Endodermal cell (in vitro differentiated cells): Measurements from ENCODE around the gene STXBP6. TPM values are rescaled to one million over a fixed set of nuclear protein-coding genes. Genes with fewer than 3 reads are reported as not detected.

Experiments used
- DNase-seq: peaks from one replicate; pipeline ENCODE4 v3.0.0-alpha.2; 2017
- H3K27ac ChIP-seq: 2 replicates; pipeline ENCODE4 v1.5.1; 2013; ENCODE audit warnings: mild to moderate bottlenecking, low read depth, low read length, moderate library complexity
- H3K27me3 ChIP-seq: 2 replicates; pipeline ENCODE4 v1.6.1; 2013; ENCODE audit warnings: mild to moderate bottlenecking, low read length, moderate library complexity; ENCODE audit not compliant: insufficient read depth, control insufficient read depth, poor library complexity, severe bottlenecking
- H3K36me3 ChIP-seq: 2 replicates; pipeline ENCODE4 v1.7.0; 2013; ENCODE audit warnings: mild to moderate bottlenecking, low read length, moderate library complexity; ENCODE audit not compliant: control insufficient read depth, insufficient read depth
- H3K4me1 ChIP-seq: one replicate; pipeline ENCODE4 v1.7.0; 2013; ENCODE audit warnings: low read length; ENCODE audit not compliant: control insufficient read depth, insufficient read depth
- H3K4me3 ChIP-seq: 2 replicates; pipeline ENCODE4 v1.5.1; 2013; ENCODE audit warnings: mild to moderate bottlenecking, low read length, moderate library complexity
- H3K9ac ChIP-seq: 2 replicates; pipeline ENCODE4 v1.6.1; 2013; ENCODE audit warnings: mild to moderate bottlenecking, low read length, moderate library complexity; ENCODE audit not compliant: poor library complexity, severe bottlenecking; ENCODE audit errors: extremely low read depth
- H3K9me3 ChIP-seq: 2 replicates; pipeline ENCODE4 v1.6.1; 2013; ENCODE audit warnings: mild to moderate bottlenecking, low read length, moderate library complexity; ENCODE audit not compliant: control insufficient read depth
- H3K27ac Mint-ChIP-seq: 2 replicates; pipeline ENCODE4 v1.8.0; 2020; ENCODE audit warnings: mixed read lengths
- H3K27me3 Mint-ChIP-seq: 2 replicates; pipeline ENCODE4 v1.8.0; 2021; ENCODE audit warnings: mild to moderate bottlenecking, mixed read lengths; ENCODE audit not compliant: insufficient read depth
- H3K36me3 Mint-ChIP-seq: 2 replicates; pipeline ENCODE4 v1.8.0; 2020; ENCODE audit warnings: low read depth, mixed read lengths
- H3K4me1 Mint-ChIP-seq: 2 replicates; pipeline ENCODE4 v1.8.0; 2020; ENCODE audit warnings: mixed read lengths
- H3K4me3 Mint-ChIP-seq: 2 replicates; pipeline ENCODE4 v1.8.0; 2020; ENCODE audit warnings: mild to moderate bottlenecking, moderate library complexity, mixed read lengths
- H3K9me3 Mint-ChIP-seq: 2 replicates; pipeline ENCODE4 v1.8.0; 2020; ENCODE audit warnings: mild to moderate bottlenecking, mixed read lengths
- WGBS, 2 experiments: methylation state at CpG; one replicate each; pipeline versions ENCODE4 v1.1.5 to v1.1.7; 2013; ENCODE audit warnings: missing lambda C conversion rate in 2 of 2, mixed read lengths in 1 of 2; ENCODE audit not compliant: insufficient coverage in 1 of 2, insufficient read length in 1 of 2; 5-methylcytosine and 5-hydroxymethylcytosine counted together
- total RNA-seq, 2 donors: library from RNA; stranded (reverse); fragmentation: NEBNext Ultra II Directional in 1 of 2; extraction: Animal tissue kit (Norgen Biotek cat#: 25700) in 1 of 2; gene quantifications; 2 replicates in 1 of 2; 3 replicates in 1 of 2; pipeline ENCODE4 v1.2.1, GENCODE V29; 2021
- TF ChIP-seq, protein P1 (sequence below): fragments of 200-600 bp; sonication (generic); conservative IDR thresholded peaks from 2 replicates; pipeline ENCODE4 v1.5.0; 2021; ENCODE audit warnings: antibody characterized with exemption, mild to moderate bottlenecking

STXBP6 gene
- total RNA-seq, 2 donors from 2014 or later, result 0.64 to 1.5 TPM

DNA sequence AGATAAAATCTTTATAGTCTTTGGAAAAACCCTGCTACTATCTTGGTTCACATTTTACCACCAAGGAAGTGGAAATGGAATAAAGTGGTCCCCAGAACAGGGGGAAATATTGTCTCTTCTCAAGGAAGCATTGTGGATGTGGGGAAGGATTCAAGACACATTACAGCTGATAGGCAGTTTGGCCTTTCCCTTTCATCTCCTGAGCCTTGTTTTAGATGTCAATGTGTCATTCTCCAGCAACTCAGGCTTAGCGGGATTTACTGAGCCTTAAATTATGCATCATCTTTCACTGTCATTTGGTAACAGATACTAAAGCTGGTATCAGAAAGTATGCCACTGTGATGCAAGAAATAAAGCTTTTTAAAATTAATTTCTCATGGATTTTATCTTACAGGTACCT, 136.2 kb downstream of the STXBP6 start:
- H3K36me3 ChIP-seq, result no peaks in the 10 kb centered on the region
- H3K27me3 ChIP-seq, result peaks cover 4% of the 10 kb centered on the region
- H3K9ac ChIP-seq, result no peak overlapping the region
- no peaks in the 10 kb centered on the region for H3K9me3 Mint-ChIP-seq
- H3K4me3 ChIP-seq, result no peak overlapping the region
- no peak overlapping the region for H3K27ac ChIP-seq
- TF ChIP-seq, protein P1, sequence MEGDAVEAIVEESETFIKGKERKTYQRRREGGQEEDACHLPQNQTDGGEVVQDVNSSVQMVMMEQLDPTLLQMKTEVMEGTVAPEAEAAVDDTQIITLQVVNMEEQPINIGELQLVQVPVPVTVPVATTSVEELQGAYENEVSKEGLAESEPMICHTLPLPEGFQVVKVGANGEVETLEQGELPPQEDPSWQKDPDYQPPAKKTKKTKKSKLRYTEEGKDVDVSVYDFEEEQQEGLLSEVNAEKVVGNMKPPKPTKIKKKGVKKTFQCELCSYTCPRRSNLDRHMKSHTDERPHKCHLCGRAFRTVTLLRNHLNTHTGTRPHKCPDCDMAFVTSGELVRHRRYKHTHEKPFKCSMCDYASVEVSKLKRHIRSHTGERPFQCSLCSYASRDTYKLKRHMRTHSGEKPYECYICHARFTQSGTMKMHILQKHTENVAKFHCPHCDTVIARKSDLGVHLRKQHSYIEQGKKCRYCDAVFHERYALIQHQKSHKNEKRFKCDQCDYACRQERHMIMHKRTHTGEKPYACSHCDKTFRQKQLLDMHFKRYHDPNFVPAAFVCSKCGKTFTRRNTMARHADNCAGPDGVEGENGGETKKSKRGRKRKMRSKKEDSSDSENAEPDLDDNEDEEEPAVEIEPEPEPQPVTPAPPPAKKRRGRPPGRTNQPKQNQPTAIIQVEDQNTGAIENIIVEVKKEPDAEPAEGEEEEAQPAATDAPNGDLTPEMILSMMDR, result no peak
- no peak overlapping the region for H3K27ac Mint-ChIP-seq
- peaks cover under 1% of the 10 kb centered on the region for H3K27me3 Mint-ChIP-seq
- H3K4me1 ChIP-seq, result no peaks in the 10 kb centered on the region
- no peaks in the 10 kb centered on the region for H3K9me3 ChIP-seq
- H3K4me1 Mint-ChIP-seq, result peaks cover 19% of the 10 kb centered on the region
- H3K36me3 Mint-ChIP-seq, result no peaks in the 10 kb centered on the region
- no peak for DNase-seq
- 71 to 79% methylated on average over 1 of the region's 1 CpG for WGBS, 2 experiments
- no peak overlapping the region for H3K4me3 Mint-ChIP-seq

DNA sequence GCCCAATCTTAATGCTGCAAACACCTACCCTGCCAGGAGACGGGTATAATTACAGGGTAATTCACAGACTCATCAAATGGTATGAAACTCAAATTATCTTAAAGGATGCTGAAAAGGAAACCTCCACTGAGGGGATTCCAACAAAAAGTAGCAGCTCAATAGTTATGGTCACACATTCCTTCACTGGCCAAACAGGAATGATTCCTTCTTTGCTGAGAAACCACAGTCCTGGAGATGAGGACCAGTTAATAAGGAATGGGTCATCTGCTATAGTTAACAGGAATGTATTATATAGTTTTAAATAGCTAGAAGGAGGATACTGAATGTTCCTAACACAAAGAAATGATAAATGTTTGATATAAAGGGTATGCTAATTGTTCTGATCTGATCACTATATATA, 136.9 kb downstream of the STXBP6 start:
- no peaks in the 10 kb centered on the region for H3K36me3 ChIP-seq
- 94% methylated on average over 1 of the region's 1 CpG; no CpG with 5 or more reads in 1 of the 2 experiments for WGBS, 2 experiments

DNA sequence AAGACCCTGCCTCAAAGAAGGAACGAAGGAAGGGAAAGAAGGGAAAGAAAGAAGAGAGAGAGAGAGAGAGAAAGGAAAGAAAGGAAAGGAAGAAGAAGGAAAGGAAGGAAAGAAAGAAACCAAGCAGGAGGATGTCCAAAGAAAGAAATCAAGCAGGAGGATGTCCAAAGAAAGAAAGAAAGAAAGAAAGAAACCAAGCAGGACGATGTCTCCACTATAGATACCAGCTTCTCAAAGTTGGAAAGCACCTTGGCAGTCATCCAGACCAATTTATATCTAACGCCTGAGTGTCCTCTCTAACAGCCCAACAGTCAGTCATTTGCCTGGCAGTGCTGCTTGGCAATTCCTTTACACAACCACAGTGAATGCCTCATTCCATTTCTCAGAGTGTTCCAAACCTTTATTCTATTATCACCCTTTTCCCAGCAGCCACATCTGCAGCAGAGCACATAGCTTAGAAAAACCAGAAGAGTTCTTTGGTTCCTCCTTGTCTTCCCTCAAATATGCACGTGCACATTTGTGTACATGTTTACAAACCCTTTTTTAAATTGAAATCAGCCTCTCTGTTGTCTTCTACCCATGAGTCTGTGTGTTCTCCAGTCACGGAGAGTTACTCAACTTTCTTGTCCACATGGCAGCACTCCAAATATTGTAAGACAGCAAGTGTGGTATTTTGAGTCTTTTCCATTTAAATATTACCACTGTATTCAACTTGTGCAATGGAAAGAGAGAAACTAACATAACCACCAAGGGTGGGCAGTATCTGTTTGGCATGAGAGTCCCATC, 138.4 kb downstream of the STXBP6 start:
- Histone ChIP-seq H3K27ac (no peak overlapping the region), H3K9me3 (no peaks in the 10 kb centered on the region), H3K4me3 (no peak overlapping the region), H3K4me1 (no peaks in the 10 kb centered on the region), H3K27me3 (peaks cover 4% of the 10 kb centered on the region), H3K9ac (no peak overlapping the region), H3K36me3 (no peaks in the 10 kb centered on the region)
- Mint-ChIP-seq H3K27ac (no peak overlapping the region), H3K4me1 (peaks cover 13% of the 10 kb centered on the region), H3K27me3 (no peaks in the 10 kb centered on the region), H3K4me3 (no peak overlapping the region), H3K36me3 (no peaks in the 10 kb centered on the region), H3K9me3 (no peaks in the 10 kb centered on the region)
- TF ChIP-seq, protein P1, result no peak
- no peak for DNase-seq
- 79 to 86% methylated on average over 4 to 5 of the region's 5 CpGs for WGBS, 2 experiments

More for the DNA sequence above, 136.9 kb downstream of the STXBP6 start:
- H3K4me1 ChIP-seq, result no peaks in the 10 kb centered on the region
- DNase-seq, result no peak
- Mint-ChIP-seq H3K9me3 (no peaks in the 10 kb centered on the region), H3K4me3 (no peak overlapping the region), H3K36me3 (no peaks in the 10 kb centered on the region), H3K4me1 (peaks cover 19% of the 10 kb centered on the region), H3K27me3 (no peaks in the 10 kb centered on the region), H3K27ac (no peak overlapping the region)
- TF ChIP-seq, protein P1, result no peak
- H3K9ac ChIP-seq, result no peak overlapping the region
- H3K4me3 ChIP-seq, result no peak overlapping the region
- H3K9me3 ChIP-seq, result no peaks in the 10 kb centered on the region
- no peak overlapping the region for H3K27ac ChIP-seq
- H3K27me3 ChIP-seq, result peaks cover 4% of the 10 kb centered on the region
